ENCODE data around the gene KIF7.

- TF ChIP-seq POLR2A (IDR thresholded peaks at IDR 0.05) (no peak), CTCF (IDR thresholded peaks at IDR 0.05) (no peak)
Observed at GRCh38 chr15:89586651-89587050, 68.6 kb downstream of the KIF7 start.

Measured in adrenal gland (tissue), 5 donors.